H1 (cell line): ENCODE data around the gene FAM83F. TPM values are rescaled to one million over a fixed set of nuclear protein-coding genes. Genes with fewer than 3 reads are reported as not detected.

Experiments used
- BCL11A ChIP-seq, 2 experiments: IDR thresholded peaks; one replicate each; pipeline ENCODE4 v1.6.1; 2011; ENCODE audit warnings: low read depth in 2 of 2, low read length in 2 of 2, mild to moderate bottlenecking in 2 of 2
- CBX8 ChIP-seq: fragments of 300-800, 300-1000 bp; sonication (generic); IDR thresholded peaks from 2 replicates; pipeline ENCODE4 v1.7.1; 2016; ENCODE audit warnings: low read depth, low read length, borderline replicate concordance
- CEBPB ChIP-seq: IDR thresholded peaks from 2 replicates; pipeline ENCODE4 v1.6.1; 2012; ENCODE audit warnings: low read depth, low read length
- EGR1 ChIP-seq: IDR thresholded peaks from 2 replicates; pipeline ENCODE4 v1.6.1; 2011; ENCODE audit warnings: low read depth, low read length, borderline replicate concordance
- SP1 ChIP-seq: IDR thresholded peaks from 2 replicates; pipeline ENCODE4 v1.6.1; 2011; ENCODE audit warnings: low read depth, low read length
- TAF1 ChIP-seq: IDR thresholded peaks from 2 replicates; pipeline ENCODE4 v1.6.1; 2011; ENCODE audit warnings: mild to moderate bottlenecking, low read depth, low read length
- TAF7 ChIP-seq: optimal IDR thresholded peaks from 2 replicates; pipeline ENCODE3; 2011; ENCODE audit warnings: low read depth, mild to moderate bottlenecking, inconsistent platforms, low read length, moderate library complexity, borderline replicate concordance
- polyA plus RNA-seq, 7 experiments: library from polyadenylated mRNA; depleted of rRNA in 3 of 7; stranded (reverse) in 5 of 7; unstranded in 2 of 7; fragments of >200 nt in 5 of 7; fragments of 200-250 nt in 2 of 7; gene quantifications; 1 replicate in 5 of 7; 2 replicates in 1 of 7; 4 replicates in 1 of 7; pipeline versions ENCODE4 v1.2.1 to v1.2.3, GENCODE V29; 2011 to 2013; ENCODE audit warnings: missing spikeins in 2 of 7, mixed read lengths in 2 of 7
- total RNA-seq: library from RNA; stranded (reverse); fragmentation: NEBNext Ultra II Directional; extraction: Animal tissue kit (Norgen Biotek cat#: 25700); gene quantifications from 2 replicates; pipeline ENCODE4 v1.2.1, GENCODE V29; 2021

FAM83F gene
- total and polyA plus RNA-seq, 2 of the 8 experiments (the other 6 are each of a cell fraction or from before 2014, with no cell fraction given) = 8.6 to 18.9 TPM

GRCh38 chr22:40054486-40054885 is 59.7 kb downstream of the FAM83F start (continued):
- TF ChIP-seq BCL11A (IDR thresholded peaks at IDR 0.05; ENCODE audit: low read depth in 2 of 2, low read length in 2 of 2) = no peak
- TF ChIP-seq CEBPB = no peak
- no peak for TF ChIP-seq TAF1
- TF ChIP-seq SP1 = no peak
- TF ChIP-seq EGR1 = no peak
- TF ChIP-seq CBX8 = no peak
- TF ChIP-seq TAF7 = no peak
